ENCODE results near the gene ENTPD2.

GRCh38 chr9:137099231-137099630 is 45.4 kb upstream of the ENTPD2 start:
- TF ChIP-seq POLR2A (IDR thresholded peaks at IDR 0.05; ENCODE audit: low read depth) (no peak), CTCF (IDR thresholded peaks at IDR 0.05) (no peak), POLR2AphosphoS5 (IDR thresholded peaks at IDR 0.05) (no peak), EP300 (IDR thresholded peaks at IDR 0.05) (no peak)
